Tibial artery (tissue), 4 donors: ENCODE measurements around the gene PRC1.

Experiments
- DNase-seq, 2 donors: peaks; one replicate each; pipeline ENCODE4 v3.0.0-alpha.2; 2019
- H3K27ac ChIP-seq, 2 donors: fragments of 200-600 bp; sonication (generic) in 1 of 2; 1 replicate in 1 of 2; 2 replicates in 1 of 2; pipeline ENCODE4 v1.5.1; 2018 to 2019; ENCODE audit warnings: mild to moderate bottlenecking in 1 of 2
- H3K27me3 ChIP-seq, 2 donors: fragments of 200-600 bp; sonication (generic) in 1 of 2; one replicate each; pipeline versions ENCODE4 v1.5.1 to v1.6.0; 2016 to 2019
- H3K36me3 ChIP-seq, 3 donors: fragments of 200-600 bp; sonication (generic) in 2 of 3; one replicate each; pipeline ENCODE4 v1.5.1; 2016 to 2019; ENCODE audit warnings: mild to moderate bottlenecking in 2 of 3
- H3K4me1 ChIP-seq, 4 donors: fragments of 200-600 bp; sonication (generic) in 2 of 4; 1 replicate in 3 of 4; 2 replicates in 1 of 4; pipeline ENCODE4 v1.5.1; 2016 to 2019
- H3K4me3 ChIP-seq, 2 donors: fragments of 200-600 bp; sonication (generic) in 1 of 2; 1 replicate in 1 of 2; 2 replicates in 1 of 2; pipeline ENCODE4 v1.5.1; 2018 to 2019; ENCODE audit warnings: mild to moderate bottlenecking in 2 of 2
- H3K9me3 ChIP-seq, 3 donors: fragments of 200-600 bp; sonication (generic) in 1 of 3; one replicate each; pipeline ENCODE4 v1.5.1; 2016 to 2019
- CTCF ChIP-seq, 2 experiments: fragments of 200-600 bp in 1 of 2; fragments of 450-650 bp in 1 of 2; IDR thresholded peaks; one replicate each; pipeline ENCODE4 v1.5.1; 2017 to 2019; ENCODE audit warnings: antibody characterized with exemption in 2 of 2, mild to moderate bottlenecking in 1 of 2, moderate library complexity in 1 of 2
- intact Hi-C: fragments of 100-400 bp; cut with DNase I; formaldehyde crosslinking; loops from one replicate; pipeline ENCODE4 v1.15.0; 2023; ENCODE audit warnings: low total_unique reads

Gene PRC1

GRCh38 chr15:91032919-91033803, 38.8 kb upstream of the PRC1 start:
- H3K36me3 ChIP-seq: no peaks in the 10 kb centered on the region
- no peak overlapping the region for H3K4me3 ChIP-seq
- H3K4me1 ChIP-seq: no peaks in the 10 kb centered on the region
- H3K27me3 ChIP-seq: peaks cover 0 to 12% of the 10 kb centered on the region in 2 donors
- DNase-seq: no peak
- H3K27ac ChIP-seq: no peak overlapping the region
- TF ChIP-seq CTCF (IDR thresholded peaks at IDR 0.05): peak; percentile 34 to 49
- H3K9me3 ChIP-seq: no peaks in the 10 kb centered on the region
- intact Hi-C loops: no loop called here

GRCh38 chr15:91031796-91032195, 37.5 kb upstream of the PRC1 start:
- Histone ChIP-seq H3K36me3 (no peaks in the 10 kb centered on the region), H3K27ac (no peak overlapping the region), H3K9me3 (no peaks in the 10 kb centered on the region), H3K4me3 (no peak overlapping the region), H3K27me3 (peaks cover 0 to 10% of the 10 kb centered on the region in 2 donors), H3K4me1 (no peaks in the 10 kb centered on the region)
- no peak for DNase-seq
- intact Hi-C loops: no loop called here
- TF ChIP-seq CTCF (IDR thresholded peaks at IDR 0.05): no peak

- H3K27me3 ChIP-seq: no peaks in the 10 kb centered on the region
- intact Hi-C loops: no loop called here
Measured at GRCh38 chr15:91027677-91028076, 33.3 kb upstream of the PRC1 start.

GRCh38 chr15:91023720-91024119, 29.4 kb upstream of the PRC1 start:
- Histone ChIP-seq H3K4me1 (peaks cover 0 to 19% (median 13%) of the 10 kb centered on the region in 4 donors), H3K27ac (no peak overlapping the region), H3K9me3 (no peaks in the 10 kb centered on the region), H3K4me3 (no peak overlapping the region), H3K27me3 (no peaks in the 10 kb centered on the region), H3K36me3 (no peaks in the 10 kb centered on the region)
- no peak for TF ChIP-seq CTCF (IDR thresholded peaks at IDR 0.05)
- no peak for DNase-seq
- intact Hi-C loops: no loop called here

More at GRCh38 chr15:91027677-91028076, 33.3 kb upstream of the PRC1 start:
- no peaks in the 10 kb centered on the region for H3K4me1 ChIP-seq
- TF ChIP-seq CTCF (IDR thresholded peaks at IDR 0.05): no peak
- no peak for DNase-seq
- H3K9me3 ChIP-seq: no peaks in the 10 kb centered on the region
- no peak overlapping the region for H3K4me3 ChIP-seq
- H3K36me3 ChIP-seq: no peaks in the 10 kb centered on the region
- H3K27ac ChIP-seq: no peak overlapping the region

GRCh38 chr15:91022832-91023129, 28.4 kb upstream of the PRC1 start:
- H3K36me3 ChIP-seq: peaks cover 0 to 8% (median 0%) of the 10 kb centered on the region in 3 donors
- H3K4me3 ChIP-seq: peak overlapping the region; percentile 92 to 98
- peaks cover 0 to 19% (median 13%) of the 10 kb centered on the region in 4 donors for H3K4me1 ChIP-seq
- DNase-seq: no peak
- intact Hi-C loops: no loop called here
- no peak for TF ChIP-seq CTCF (IDR thresholded peaks at IDR 0.05)
- no peaks in the 10 kb centered on the region for H3K9me3 ChIP-seq
- peak overlapping the region; percentile 63 to 84 for H3K27ac ChIP-seq
- H3K27me3 ChIP-seq: no peaks in the 10 kb centered on the region
